Camera-type eye (tissue), 1 donor: ENCODE results near the gene PRAME. TPM values are rescaled to one million over a fixed set of nuclear protein-coding genes. Genes with fewer than 3 reads are reported as not detected.

Experiments
- total RNA-seq: library from RNA; depleted of rRNA; stranded (reverse); fragments of >200 nt; gene quantifications from one replicate; pipeline ENCODE4 v1.2.3, GENCODE V29; 2014

Gene PRAME
- not detected for total RNA-seq

GRCh38 chr22:22558972-22559603, at the start of gene PRAME:
TSS of gene PRAME (minus strand) at chr22:22559265. CDS start at chr22:22556832, 2,433 bp downstream.

DNA sequence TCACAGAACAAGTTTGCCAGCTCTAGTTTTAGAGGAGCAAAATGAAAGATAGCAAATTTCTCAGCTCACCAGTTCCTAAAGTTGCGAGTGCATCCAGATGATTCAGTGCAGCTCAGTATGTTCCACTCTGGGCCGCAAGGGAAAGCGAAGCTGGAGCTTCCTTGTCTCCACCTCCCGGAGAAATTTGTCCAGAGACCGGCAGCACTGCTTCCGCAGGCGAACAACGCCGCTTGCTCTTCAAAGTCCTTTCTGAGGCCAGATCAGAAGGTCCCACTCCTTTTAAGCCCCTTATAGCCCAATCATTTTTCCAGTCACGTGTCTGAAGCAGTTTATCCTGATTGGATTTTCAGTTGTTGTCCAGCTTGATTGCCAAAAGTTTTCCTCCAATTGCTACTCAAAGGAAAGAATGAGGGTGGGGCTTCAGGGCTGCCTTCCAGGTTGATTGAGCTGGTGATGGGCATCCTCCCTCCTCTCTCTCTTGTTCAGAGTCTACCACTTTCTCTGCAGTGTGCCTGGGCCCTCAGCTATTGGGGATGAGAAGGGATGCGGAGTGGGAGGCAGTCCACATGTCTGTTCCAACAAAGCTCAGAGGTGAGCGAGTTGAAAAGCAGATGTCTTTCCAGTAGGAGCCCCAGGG, 38.9 kb downstream of the PRAME start, which contains the start of gene ZNF280A:
Gene ZNF280A, minus strand, starts transcription at position 251 of the 637 bp plus-strand sequence. CDS start 4,640 bp downstream, outside the sequence.

GRCh38 chr22:22508274-22509176, 50.5 kb downstream of the PRAME start, which contains the start of gene ZNF280B:
TSS of gene ZNF280B (minus strand) at chr22:22508742. CDS start at chr22:22489398, 19,344 bp downstream.

Other genes with a start within 250 kb of the PRAME start
- 3.2 TPM for gene ZNF280B, start 50.5 kb downstream of the PRAME start, total RNA-seq
- not detected for gene ZNF280A, start 39.0 kb downstream of the PRAME start, total RNA-seq
- gene GGTLC2, start 85.3 kb upstream of the PRAME start, total RNA-seq, result not detected